Stimulated activated naive CD8-positive, alpha-beta T cell treated with anti-CD3 and anti-CD28 coated beads, Interleukin-15, Interleukin-2, amounts not matched to agents 100 U/mL and 50 U/mL, for 24 hours (primary cell): ENCODE results near the gene TGFBR2.

Experiments
- ATAC-seq: fragments of 150-1000 bp; cut with Tn5 transposase; one replicate; pipeline ENCODE4 v1.10.0; 2021
- DNase-seq: peaks from one replicate; pipeline ENCODE4 v3.0.0; 2021

TGFBR2 gene

DNA sequence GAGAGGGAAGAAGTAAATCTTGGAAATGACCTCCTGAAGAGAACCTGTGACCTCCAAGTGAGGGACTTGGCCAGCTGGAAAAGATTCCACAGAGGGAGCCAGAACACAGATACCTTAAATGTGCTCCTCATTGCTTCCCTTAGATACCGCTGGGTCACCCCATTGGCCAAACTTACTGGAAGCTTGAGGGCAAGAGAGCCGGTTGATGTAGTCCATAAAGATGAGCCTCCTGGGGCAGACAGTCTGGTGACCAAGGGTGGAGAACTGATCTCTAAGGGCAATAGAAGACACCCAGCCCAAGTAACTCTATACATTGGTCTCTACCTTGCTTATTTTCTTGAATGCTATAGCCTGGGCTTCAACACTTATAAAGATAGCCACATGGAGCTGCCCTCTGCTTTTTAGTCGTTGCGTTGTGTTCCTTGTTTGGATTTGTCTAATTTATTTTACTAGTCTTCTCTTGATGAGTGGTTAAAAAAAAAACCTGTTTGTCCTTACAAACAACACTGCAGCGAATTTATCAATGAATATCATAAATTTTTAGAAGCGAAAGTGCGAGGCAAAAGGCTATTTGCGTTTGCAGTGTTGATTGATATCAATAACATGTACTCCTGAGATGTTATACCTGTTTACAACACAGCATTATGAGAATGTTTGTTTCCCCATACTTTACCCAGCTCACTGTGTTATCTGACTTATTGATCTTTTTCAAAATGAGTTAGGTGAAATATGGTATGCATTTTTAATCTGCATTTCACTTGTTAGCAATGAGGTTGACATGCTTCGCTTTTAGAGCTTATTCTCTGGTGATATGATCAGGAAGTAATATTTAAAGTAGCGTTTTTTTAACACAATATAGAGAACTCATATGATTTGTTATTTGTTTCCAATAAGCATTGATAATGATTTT, 31.2 kb downstream of the TGFBR2 start:
- ATAC-seq = no peak

DNA sequence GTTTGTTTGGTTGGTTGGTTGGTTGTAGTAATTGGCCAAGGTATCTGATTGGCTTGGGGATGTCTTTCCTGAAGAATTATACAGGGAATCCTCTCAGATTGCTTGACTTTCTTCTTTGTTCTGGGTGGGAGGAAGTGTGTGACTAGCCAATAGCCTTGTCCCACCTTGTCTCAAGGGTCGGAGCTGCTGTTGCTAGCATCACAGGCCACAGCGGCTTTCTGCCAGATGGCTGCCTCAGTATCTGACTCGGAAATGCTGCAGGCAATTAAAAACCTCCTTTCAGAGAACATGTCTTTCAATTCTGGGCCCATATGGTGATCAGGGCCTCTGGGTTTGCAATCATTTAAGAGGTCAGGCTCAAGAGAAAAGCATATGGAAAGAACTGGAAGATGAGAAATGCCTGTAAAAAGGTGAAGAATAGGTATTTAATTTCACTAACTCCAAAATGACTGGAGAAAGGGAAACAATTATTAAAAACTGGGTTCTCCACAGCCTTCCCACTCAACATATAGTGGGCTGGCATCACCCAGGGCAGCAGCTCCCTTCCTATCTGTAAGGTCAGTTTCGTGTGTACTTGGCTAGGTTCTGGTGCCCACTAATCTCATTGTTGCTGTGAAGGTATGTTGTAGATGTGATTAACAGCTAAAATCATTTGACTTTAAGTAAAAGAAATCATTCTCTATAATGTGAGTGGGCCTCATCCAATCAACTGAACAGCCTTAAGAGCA, 32.4 kb downstream of the TGFBR2 start:
- ATAC-seq = no peak
- DNase-seq = no peak

More for the DNA sequence above, 31.2 kb downstream of the TGFBR2 start:
- no peak for DNase-seq

DNA sequence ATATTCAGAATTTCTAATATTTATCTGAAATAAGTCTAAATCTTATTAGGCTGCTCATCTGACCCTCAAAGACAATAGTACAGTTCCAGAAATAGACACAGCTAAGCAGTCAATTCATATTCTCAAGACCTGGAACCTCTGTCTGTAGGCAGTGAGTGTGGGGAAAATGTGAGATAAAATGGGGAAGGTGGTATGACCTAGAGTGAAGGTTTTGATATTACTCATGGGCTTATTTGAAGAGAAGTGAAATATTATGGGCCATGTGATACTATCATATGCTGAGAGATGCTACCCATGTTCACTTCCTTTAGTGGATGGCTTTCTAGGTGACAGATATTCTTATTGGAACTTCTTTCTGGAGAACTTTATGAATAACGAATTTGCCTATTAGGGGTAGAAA, 33.5 kb downstream of the TGFBR2 start:
- DNase-seq (no peak), ATAC-seq (peak; percentile 74)

DNA sequence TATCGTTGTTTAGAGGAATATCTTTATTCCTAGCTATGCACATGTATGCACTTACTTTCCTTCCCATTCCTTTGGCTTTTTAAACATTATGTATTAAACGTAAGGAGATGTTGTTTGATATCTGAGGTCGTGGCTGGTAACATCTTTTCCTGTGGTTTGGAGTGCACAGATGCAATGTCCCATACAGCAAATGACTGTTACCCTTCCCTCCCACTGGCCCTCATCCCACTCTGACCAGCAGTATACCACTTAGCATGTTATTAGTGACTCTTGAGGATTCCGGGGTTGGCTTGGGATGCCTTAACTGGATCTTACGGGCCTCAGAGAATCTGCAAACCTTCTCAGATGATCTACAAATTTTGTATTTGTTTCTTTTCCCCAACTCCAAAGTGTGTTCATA, 34.5 kb downstream of the TGFBR2 start:
- DNase-seq (no peak), ATAC-seq (no peak)

DNA sequence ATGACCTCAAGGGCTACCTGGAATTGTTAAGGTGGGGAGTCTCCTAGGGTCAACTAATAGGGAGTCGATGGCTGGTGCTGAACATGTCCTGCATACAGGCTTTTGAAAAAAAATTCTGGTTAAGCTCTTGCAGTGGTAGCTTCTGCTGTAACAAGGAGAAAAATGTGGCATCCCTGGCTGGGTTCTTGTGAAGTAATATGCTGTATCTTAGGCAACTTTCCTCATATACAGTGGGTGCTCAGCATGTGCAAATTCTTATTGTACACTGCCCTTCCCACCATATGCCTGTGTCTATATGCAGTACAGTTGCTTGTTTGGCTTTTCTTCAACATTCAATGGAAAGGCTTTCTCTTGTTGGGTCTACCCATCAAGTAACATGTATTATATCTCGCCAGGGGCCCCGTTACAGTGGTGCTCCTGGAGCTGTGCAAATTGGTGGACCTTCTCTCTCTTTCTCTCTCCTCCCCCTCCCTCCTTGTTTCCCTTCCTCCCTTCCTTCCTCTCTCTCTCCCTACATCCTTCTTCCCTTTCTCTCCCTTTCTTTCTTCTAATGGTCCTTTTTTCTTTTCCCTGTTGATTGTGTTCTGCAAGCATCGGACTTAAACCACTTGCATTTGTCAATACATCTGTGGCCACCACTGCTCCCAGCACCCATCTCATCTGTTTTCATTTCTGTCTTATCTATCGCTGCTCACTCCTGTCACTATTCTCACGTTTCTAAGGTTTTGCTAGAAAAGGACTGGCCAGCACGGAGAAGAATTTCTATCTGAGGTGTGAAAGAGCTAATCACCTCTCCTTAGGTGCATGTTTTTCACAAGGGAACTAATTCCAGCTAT, 35.2 kb downstream of the TGFBR2 start:
- no peak for ATAC-seq
- DNase-seq = no peak

DNA sequence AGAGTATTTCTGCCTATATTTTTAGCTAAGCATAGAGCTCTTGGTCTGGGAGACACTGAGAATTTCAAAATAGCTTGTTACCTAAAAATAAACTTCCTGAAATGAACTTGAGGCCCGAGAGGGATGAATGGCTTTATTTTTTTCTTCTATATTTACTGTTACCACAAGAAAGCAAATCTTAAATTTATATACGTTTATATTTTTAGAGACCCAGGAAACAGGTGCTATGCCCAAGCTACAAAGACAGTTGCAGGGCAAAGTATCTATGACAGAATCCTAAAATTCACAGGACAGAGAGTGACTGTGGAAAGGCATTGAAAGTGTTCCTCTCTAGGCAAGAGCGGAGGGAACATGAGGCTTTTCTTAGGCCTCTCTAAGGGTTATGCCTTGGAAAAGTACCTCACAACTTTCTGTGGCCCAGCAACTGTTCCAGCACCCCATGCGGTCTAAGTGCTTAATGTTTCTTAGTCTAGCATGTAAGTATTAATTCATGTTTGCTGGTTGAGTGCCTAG, 36.5 kb downstream of the TGFBR2 start:
- ATAC-seq = no peak
- DNase-seq = no peak

DNA sequence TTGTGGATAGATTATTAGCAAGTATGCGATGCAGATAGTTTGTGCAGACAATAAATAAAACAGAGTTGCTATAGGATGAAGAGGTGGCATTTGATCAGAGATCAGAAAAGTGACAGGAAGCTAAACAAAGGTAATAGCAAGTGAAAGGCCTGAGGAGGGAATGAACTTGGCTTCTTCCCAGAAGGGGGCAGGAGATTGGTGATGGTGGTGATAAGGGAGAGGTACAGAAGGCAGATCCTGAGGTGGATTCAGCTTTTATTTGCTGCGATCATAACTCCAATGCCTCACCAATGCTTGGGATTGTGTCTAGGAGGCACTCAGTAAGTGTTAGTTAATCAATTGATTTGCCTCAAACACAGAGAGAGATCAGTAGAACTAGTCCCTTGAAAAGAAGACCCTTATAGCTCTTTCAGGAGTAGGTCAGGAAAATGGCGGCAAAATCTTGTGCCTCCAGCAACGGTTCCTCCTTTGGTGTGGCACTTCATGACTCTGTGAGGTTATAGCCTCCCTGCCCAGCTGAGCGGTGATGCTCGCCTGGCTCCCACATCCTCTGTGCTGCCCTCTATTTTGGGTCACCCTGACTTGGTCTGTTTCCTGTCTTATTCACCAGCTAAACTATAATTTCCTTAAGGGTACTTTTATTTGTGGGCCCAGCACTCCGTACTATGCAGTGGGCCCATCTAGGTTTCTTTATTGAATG, 37.5 kb downstream of the TGFBR2 start:
- peak; percentile 64 for ATAC-seq

DNA sequence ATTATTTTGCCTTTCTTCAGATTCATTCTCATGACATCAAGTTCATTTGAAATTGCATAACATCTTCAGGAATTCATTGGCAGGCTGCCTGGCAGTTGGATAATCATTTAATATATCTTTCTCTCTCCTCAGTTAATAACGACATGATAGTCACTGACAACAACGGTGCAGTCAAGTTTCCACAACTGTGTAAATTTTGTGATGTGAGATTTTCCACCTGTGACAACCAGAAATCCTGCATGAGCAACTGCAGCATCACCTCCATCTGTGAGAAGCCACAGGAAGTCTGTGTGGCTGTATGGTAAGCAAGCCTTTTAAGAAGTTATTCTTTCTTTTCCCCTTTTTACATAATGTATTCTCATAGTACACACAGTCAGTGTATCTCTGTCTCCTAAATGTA, 38.2 kb downstream of the TGFBR2 start:
- ATAC-seq (peak; percentile 60), DNase-seq (peak; percentile 52)

More for the DNA sequence above, 37.5 kb downstream of the TGFBR2 start:
- peak; percentile 74 for DNase-seq

DNA sequence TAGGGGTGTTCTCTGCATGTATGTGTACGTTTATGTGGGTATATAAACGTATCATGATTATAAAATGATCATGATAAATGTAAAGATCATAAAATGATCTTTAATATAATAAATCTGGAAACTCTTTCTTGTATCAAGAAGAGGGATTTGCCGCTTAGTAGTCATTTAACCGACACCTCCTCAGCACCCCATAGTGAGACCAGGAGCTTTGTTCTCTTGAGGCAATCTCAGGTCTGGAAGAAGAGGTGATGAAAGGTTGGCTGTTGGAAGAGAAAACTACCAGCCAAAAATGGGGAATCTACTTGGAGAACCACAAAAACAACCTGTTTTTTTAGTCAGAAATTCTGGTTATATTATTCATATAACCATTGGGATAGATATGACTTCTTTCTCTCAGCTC, 38.7 kb downstream of the TGFBR2 start:
- ATAC-seq = no peak
- DNase-seq = no peak

DNA sequence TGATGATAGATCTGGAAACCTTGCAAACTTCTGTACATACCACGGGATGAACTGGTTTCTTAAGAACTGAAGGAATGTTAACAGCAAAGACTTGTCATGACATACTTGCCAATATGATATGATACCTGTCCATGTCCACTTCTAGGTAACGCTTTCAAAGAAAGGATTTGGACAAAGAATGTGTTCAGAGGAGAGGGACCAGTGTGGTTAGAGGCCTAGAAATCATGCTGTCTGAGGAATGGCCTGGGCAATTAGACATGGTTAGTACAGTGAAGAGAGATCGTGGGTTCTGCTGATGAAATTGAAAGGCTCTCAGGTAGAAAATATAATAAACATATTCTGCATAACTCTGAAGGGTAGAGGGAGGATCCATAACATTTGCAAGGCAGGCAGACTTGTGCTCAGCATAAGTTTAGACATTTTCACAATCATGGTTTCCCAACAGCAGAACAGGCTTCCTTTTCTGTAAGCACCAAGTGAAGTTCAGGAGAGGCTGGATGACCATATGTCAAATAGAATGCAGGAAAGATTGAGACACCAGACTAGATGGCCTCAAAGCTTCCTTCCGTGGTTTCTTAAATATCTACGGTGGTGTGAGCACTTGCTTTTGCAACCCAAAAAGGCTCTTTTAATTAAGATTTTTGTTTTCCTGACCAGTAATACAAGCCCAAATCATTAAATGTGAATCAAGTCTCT, 39.9 kb downstream of the TGFBR2 start:
- DNase-seq = no peak
- ATAC-seq = no peak

DNA sequence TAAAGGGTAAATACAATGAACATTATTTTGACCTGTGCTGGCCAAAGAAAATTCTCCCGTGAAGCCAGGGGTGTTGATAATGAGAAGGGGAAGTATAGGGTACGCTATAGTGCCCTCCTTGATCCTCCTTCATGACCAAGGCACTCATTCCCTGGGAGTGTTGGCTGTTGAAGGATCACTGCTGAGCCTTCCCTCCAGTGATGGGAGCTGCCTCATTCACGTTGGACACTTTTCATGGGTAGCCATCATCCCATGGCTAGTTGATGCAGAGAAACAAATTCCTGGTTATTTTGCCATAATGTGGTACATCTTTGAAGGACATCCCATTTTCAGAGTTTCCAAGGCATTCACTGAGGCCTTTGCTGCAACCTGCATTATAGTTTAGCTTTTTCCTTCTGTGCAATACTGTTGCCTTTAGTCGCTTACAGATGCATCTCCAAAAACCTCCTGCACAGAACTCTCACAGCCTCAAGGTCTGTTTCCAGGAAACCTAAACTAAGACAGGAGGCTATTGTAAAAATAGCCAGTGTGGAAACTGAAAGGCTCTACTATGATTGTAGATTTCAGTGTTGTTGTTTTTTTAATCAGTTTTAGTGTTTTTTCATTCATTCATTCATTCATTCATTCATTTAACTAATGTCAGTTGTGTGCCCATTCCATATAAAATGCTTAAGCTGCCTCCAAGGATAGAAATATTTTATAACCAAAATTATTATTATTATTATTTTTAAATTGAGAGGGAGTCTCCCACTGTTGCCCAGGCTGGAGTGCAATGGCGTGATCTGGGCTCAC, 40.8 kb downstream of the TGFBR2 start:
- no peak for ATAC-seq
- DNase-seq = no peak

DNA sequence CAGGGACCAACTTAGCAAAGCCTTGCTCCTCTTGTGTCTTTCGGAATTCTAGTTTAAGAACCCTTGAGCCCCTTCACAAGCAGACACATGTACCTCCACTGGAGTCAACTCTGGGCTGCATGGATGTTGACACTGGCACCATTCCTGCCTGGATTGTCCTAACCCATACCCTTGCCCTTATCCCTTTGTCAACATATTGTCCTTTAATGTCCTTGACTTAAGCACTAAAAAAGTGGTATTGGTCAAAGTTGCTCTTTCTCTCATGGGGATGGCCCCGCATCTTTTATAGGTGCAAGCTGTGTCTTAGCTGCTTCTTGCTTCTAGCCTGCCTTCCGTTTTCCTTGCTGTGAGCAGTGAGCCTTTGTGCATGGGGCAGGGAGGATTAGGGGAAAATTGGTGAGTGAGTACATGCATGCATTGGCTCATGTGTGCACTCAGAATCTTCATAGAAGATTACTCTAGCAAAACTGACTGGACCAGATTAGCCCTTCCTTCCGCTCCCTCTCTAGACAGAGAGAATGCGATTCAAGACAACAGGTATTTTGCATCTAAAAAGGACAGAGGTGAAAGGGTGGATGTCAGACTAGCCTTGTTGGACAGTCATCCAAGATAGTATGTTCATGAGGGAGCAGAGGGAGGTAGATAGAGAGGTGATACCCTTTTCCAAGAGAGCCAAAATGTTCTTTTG, 42.4 kb downstream of the TGFBR2 start:
- no peak for ATAC-seq

DNA sequence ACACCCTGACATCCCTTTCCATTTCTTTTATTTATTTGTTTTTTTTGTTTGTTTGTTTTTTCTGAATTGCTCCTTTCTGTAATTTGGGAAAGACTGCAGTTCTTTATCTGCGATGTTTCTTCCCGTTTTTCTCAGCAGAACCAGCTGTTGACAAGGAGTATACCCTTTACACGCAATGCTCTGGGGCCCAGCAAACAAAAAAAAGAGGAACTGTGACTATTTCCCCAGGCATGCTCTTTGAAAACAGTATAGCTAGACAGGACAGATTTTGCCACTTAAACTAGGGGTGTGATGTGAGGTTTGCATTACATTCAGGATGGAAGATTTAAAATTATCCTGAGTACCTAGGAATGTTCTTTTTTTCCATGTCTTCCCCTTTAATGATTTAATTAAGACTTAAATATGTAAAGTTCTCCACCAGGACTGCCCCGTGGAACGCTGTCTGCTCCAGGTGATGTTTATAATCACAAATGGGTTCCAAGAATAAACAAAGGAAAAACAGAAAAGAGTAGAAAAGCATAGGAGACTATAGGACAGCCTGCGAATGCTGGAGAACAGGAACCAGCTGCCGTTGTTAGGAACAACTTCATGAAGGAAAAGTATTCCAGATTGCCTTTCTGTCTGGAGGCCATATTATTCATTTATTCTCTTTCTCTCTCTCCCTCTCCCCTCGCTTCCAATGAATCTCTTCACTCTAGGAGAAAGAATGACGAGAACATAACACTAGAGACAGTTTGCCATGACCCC, 43.3 kb downstream of the TGFBR2 start:
- ATAC-seq (no peak), DNase-seq (no peak)

More for the DNA sequence above, 42.4 kb downstream of the TGFBR2 start:
- no peak for DNase-seq

DNA sequence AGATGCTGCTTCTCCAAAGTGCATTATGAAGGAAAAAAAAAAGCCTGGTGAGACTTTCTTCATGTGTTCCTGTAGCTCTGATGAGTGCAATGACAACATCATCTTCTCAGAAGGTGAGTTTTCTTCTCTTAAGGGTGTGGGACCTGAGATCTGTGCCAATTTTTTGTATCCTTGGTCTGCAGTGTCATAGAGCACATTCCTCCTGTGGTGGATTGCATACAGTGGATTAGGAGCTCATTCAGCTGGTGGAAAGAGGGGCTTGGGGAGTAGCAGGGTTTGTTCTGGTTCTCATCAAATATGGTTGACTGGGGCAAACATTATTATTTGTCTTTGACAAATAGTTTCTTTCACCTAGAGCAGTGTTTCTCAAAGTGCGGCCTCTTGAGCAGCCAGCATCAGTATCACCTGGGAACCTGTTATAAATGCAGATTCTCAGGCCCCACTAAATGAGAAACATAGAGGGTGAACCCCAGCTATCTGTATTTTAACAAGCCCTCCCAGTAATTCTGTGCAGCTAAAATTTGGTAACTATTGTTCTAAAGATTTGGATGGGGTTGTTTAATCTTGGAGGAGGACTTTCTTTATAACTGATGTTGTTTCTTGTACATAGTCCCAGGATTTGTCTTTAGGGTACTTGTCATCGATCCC, 44.1 kb downstream of the TGFBR2 start:
- DNase-seq = no peak
- no peak for ATAC-seq

DNA sequence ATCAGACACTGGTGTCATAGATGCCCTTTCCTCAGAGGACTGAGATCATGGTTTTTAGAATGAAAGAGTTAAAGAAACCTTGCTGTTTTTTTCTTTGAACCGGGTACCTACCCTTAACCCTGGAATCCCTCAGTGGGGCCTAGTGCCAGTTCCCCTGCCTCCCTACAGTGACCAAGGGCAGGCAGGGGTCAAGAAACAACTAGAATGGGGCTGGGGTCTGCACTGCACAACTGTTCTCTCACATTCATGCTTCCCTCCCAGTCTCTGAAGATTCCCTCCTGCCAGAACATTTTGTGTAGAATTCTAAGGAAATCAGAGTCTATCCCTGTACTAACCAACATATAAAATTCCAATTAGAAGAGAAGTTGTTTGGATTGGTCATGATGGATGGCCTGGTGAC, 47.9 kb downstream of the TGFBR2 start:
- ATAC-seq = no peak
- no peak for DNase-seq

DNA sequence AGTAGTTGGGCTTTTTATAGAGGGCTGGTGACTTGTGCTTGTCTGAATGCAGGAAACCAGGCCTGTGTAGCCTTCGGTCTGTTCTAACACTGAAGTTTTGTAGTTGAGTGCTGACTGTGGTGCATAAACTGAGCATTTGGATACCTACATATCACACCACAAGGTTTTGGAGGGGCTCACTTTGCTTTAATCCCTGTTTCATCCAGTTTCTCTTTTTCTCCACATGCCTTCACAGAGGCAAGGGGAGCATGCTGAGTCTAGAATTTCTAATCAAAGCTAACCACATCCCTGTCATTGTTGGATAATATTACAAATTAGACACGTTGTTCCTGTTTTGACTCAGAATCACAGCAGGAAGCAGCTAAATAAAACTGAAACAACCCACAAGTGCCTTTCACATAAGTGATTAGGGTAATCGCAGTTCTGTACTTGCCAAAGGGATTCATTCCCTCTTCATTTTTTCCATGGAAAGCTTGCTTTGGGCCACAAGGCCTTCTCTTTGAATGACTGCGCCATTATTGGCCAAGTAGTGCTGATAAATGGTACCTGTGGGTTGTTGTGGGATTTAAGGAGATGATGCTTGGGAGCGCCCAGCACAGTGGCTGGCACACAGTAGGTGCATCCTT, 48.9 kb downstream of the TGFBR2 start:
- ATAC-seq (peak; percentile 59), DNase-seq (no peak)

DNA sequence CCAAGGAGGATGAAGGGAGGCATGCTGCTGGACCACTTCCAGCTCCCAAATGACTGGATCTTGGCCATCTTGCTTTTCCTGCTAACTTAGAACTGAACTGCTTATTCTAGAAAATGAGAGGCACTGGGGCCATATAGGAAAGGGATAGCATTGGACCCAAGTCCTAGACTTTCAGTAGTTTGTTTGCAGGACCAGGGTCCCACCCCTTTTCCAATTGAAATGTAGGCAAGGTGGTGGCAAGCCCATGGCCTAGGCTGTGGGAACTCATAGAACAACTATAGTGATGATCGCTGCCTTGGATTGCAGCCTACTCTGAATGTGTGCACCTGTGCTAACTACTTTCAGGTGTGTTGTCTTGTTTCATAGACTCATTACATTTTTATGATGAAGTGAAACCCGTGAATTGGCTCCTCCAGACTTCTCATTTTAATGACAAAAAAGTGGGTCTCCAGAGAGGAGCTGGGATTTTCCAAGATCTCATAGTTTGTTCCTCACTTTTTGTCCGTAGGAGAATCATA, 50.3 kb downstream of the TGFBR2 start:
- ATAC-seq (no peak), DNase-seq (no peak)

DNA sequence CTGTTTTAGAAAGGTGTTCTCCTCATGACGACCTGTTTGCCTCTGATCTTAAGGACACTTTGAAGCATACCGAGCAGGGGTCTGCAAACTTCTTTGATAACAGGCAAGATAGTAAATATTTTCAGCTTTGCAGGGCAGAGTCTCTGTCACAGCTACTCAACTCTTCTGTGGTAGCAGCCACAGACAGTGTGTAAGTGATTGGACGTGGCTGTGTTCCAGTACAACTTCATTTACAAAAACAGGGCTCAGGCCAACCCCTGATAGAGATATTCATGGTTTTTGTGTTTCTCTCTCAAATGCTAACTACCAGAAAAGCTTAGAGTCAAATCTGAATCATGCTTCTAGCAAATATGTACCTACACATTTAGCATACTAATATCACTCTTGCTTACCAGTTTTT, 51.5 kb downstream of the TGFBR2 start:
- DNase-seq (no peak), ATAC-seq (peak; percentile 53)
